Loucy (cell line): Measurements from ENCODE around the gene KRT24.

Source experiments
- EZH2phosphoT487 ChIP-seq: fragments of 200-600 bp; IDR thresholded peaks from 2 replicates; pipeline ENCODE4 v1.6.1; 2018; ENCODE audit warnings: antibody characterized with exemption, mild to moderate bottlenecking, moderate library complexity, borderline replicate concordance
- TF ChIP-seq, protein P1 (sequence below): fragments of 200-600 bp; sonication (generic); conservative IDR thresholded peaks from 2 replicates; pipeline ENCODE4 v1.5.1; 2014; ENCODE audit warnings: mild to moderate bottlenecking, antibody characterized with exemption, low read length

DNA sequence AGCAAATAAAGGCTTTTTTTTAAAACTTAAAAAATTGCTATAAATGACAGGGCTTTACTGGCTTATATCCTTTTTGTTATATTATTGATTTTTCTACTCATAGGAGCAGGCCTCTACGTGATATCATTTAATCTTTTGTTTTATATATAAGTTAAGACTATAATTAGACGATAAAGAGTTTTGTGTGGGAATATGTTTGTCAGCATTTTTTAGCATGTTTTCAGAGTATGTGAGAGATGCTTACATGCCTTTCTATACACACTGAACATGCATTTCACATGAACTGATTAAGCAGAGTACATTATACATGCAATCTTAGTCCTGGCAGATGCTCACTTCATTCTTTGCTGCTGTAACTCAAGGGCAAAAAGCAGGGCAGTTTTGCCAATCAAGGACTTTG lies 30.9 kb downstream of the KRT24 start:
- TF ChIP-seq, protein P1, sequence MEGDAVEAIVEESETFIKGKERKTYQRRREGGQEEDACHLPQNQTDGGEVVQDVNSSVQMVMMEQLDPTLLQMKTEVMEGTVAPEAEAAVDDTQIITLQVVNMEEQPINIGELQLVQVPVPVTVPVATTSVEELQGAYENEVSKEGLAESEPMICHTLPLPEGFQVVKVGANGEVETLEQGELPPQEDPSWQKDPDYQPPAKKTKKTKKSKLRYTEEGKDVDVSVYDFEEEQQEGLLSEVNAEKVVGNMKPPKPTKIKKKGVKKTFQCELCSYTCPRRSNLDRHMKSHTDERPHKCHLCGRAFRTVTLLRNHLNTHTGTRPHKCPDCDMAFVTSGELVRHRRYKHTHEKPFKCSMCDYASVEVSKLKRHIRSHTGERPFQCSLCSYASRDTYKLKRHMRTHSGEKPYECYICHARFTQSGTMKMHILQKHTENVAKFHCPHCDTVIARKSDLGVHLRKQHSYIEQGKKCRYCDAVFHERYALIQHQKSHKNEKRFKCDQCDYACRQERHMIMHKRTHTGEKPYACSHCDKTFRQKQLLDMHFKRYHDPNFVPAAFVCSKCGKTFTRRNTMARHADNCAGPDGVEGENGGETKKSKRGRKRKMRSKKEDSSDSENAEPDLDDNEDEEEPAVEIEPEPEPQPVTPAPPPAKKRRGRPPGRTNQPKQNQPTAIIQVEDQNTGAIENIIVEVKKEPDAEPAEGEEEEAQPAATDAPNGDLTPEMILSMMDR: no peak
- TF ChIP-seq EZH2phosphoT487: no peak
